Neural cell (in vitro differentiated cells): ENCODE results near the gene FAM117A.

Experiments
- CTCF ChIP-seq: fragments of 450-650 bp; IDR thresholded peaks from 2 replicates; pipeline ENCODE4 v1.5.1; 2014; ENCODE audit warnings: antibody characterized with exemption, mild to moderate bottlenecking, moderate library complexity; ENCODE audit not compliant: poor library complexity, severe bottlenecking
- EP300 ChIP-seq: fragments of 450-650 bp; conservative IDR thresholded peaks from 2 replicates; pipeline ENCODE4 v1.6.1; 2014; ENCODE audit warnings: antibody characterized with exemption, mild to moderate bottlenecking, moderate library complexity; ENCODE audit not compliant: poor library complexity, severe bottlenecking
- EZH2 ChIP-seq: fragments of 200-600, 300-800 bp; shearing (Covaris generic), sonication (generic); IDR thresholded peaks from 2 replicates; pipeline ENCODE4 v1.6.1; 2014; ENCODE audit warnings: antibody characterized with exemption, low read length, borderline replicate concordance, mild to moderate bottlenecking; ENCODE audit not compliant: insufficient read depth, poor library complexity, severe bottlenecking
- MXI1 ChIP-seq: fragments of 450-650 bp; conservative IDR thresholded peaks from 2 replicates; pipeline ENCODE4 v1.6.1; 2014; ENCODE audit warnings: antibody characterized with exemption, mild to moderate bottlenecking; ENCODE audit not compliant: poor library complexity, severe bottlenecking
- POLR2AphosphoS5 ChIP-seq: IDR thresholded peaks from 2 replicates; pipeline ENCODE4 v1.6.1; 2012
- REST ChIP-seq: IDR thresholded peaks from 2 replicates; pipeline ENCODE4 v1.6.1; 2012; ENCODE audit warnings: borderline replicate concordance
- TAF1 ChIP-seq: IDR thresholded peaks from 2 replicates; pipeline ENCODE4 v1.6.1; 2012; ENCODE audit warnings: low read depth

GRCh38 chr17:49700960-49701359 lies 63.0 kb downstream of the FAM117A start:
- TF ChIP-seq CTCF (no peak), TAF1 (no peak), POLR2AphosphoS5 (no peak), MXI1 (no peak), REST (no peak), EP300 (no peak), EZH2 (no peak)
